Anterior cingulate cortex (tissue), 58 donors: ENCODE measurements around the gene LCA5.
"Not testable (repeated sequence)": the region's sequence is repeated elsewhere in the genome, so short reads cannot be mapped to it uniquely, and the experiment has no call there.

Experiments used
- DNase-seq, 58 donors: peaks; one replicate each; lab custom pipeline; 2025; lab: John Stamatoyannopoulos, UW

Gene LCA5

DNA sequence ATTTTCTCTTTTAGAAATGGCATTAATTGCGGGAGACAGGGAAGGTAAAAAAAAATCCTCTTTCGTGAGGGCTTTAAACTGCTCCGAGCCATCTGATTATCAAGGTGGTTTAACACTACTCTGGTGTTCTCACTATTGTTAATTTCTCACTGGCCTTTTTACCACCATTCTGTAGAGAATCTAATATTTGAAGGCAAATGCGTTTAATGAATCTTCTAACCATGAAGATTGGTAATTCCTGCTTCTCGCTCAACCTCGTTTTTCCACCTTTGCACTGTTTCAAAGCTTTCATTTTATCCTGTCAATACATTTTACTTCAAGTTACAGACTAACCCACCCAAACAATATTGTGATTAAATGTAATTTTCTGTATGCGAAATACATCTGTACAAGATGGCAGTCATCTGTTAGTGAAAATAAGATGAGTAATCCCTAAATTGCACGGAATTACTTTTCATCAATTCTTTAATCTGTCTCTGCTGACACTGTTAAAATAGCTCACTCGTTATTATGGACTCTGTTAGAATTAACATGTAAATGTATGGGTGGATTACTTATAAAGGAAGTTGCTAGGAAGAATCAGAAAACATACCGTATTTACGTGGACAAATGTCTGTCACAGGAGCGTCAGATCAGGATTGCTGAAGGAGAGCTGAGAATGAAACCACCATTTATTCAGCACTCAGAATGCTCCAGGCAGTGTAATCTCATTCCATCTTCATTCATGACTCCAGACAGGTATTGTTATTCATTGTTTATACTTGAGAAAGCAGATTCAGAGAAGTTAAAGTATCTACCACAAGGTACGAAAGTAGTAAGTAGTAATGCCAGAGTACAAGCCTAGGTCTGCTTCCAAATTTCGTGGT, 1.1 kb upstream of the LCA5 start:
- peak in 1 of 58 donors; percentile 12 for DNase-seq

DNA sequence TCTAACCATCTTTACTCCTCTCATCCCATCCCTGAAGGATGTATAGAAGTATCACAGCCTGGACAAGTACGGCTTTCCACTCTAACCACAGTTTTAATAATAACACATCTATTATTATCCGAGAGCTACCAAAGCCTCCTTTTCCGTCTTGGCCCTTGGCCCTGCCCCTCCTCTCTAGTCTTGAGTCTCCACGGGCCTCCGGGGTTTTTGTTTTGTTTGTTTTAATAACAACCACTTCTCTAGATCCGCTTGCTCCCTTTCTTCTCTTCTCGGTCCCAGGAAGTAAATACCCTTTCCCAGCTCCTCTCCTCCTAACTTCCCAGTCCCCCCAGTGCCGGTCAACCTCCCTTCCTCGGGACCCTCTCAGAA, 661 bp downstream of the LCA5 start:
- peak in 10 of 58 donors; percentile 15 to 54 (median 36) for DNase-seq

DNA sequence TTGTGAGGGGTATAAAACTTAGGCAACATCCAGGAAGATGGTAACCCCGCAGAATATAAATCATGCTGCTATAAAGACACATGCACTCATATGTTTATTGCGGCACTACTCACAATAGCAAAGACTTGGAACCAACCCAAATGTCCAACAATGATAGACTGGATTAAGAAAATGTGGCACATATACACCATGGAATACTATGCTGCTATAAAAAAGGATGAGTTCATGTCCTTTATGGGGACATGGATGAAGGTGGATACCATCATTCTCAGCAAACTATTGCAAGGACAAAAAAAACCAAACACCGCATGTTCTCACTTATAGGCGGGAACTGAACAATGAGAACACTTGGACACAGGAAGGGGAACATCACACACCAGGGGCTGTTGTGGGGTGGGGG, 7.7 kb downstream of the LCA5 start:
- DNase-seq: not testable (repeated sequence)

DNA sequence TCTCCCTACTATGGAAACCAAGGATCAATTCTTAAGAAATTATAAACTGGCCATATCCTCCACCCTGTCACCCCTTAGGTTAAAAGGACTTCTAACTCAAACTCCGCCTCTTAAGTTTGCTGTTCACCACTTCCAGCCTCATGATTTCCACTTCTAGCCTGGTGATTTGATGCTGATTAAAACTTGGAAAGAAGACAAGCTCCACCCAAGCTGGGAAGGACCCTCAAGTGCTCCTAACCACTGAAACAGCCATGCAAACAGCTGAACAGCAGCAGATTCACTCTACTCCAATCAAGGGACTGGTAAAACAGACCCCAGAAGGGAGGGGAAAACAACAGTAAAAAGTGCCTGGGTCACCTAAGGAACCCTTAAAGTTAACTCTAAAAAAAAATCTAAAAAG, 10.3 kb downstream of the LCA5 start:
- DNase-seq: no peak

DNA sequence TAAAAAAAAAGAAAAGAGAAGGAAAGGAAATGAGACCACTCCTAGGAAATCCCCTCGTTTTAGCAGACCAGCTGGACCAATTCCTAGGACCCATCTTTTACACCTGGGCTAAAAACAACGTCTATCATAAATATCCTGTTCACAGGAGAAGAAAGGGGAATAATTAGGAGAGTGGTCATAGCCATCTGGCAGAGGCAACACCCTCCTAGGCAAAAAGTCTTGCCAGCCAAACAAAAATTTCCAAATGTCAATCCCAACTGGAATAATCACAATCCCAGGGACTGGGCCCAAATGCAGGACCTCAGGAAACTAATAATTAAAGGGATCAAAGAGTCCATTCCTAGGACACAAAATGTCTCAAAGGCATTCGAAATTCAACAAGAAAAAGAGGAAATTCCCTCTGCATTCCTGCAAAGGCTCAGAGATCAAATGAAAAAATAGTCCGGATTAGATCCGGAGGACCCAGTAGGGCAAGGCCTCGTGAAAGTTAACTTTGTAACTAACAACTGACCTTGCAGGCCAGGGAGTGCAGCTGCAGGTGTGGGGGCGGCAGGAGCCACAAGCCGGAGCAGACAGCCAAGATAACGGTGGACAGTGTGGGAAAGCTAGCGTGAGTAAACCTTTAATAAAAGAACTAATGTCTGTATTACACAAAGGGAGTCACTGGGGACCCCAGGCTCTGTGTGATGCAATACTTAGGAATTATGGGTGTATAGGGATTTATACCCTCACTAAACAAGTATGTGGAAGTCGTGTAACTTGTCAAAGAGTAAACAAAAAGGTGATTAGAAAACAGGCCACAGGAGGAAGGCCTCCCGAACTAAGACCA, 11.7 kb downstream of the LCA5 start:
- DNase-seq: no peak

DNA sequence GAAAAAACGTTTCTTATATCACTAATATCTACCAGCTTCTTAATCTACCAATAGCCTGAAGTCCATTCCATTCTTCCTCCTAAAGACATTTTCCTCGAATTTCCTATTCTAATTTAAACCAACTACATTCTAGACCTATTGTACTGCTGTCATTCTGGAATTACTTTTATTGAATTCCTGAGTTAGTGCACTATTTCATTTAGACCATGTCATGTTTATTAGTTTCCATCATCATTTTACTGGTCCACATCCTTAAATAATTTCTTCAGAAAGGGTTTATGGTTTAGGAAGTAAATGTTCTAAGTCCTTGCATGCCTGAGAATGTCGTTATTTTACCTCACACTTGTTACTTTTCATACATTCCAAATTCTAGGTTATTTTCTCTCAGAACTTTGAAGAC, 13.2 kb downstream of the LCA5 start:
- DNase-seq: no peak

DNA sequence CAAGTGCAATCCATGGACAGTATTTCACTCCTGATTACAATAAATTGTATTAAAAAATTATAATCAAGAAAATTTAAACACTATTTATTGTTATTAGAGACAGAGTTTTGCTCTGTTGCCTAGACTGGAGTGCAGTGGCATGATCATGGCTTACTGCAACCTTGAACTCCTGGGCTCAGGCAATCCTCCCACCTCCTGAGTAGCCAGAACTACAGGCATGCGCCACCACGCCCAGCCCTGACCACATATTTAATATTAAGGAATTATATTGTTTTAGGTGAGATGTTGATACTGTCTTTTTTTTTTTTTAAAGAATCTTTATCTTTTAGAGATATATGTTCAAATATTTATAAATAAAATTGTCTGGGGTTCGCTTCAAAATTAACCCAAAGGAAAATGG, 14.6 kb downstream of the LCA5 start:
- DNase-seq: no peak

DNA sequence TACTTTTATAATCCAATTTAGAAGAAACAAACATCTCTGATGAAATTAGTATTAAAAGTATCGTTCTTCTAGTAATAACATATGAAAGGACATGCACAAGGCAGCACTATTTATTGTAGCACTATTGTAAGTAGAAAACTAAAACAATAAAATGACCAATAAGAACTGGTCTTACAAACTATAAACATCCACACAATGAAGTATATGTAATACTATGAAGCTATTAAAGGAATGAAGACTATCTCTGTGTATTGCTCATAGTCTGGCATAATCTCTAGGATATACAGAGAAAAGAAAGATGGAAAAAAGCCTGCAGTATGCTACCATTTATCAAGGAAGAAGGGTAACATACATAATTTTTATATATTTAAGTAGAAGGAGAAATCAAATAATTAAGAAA, 16.7 kb downstream of the LCA5 start:
- no peak for DNase-seq

DNA sequence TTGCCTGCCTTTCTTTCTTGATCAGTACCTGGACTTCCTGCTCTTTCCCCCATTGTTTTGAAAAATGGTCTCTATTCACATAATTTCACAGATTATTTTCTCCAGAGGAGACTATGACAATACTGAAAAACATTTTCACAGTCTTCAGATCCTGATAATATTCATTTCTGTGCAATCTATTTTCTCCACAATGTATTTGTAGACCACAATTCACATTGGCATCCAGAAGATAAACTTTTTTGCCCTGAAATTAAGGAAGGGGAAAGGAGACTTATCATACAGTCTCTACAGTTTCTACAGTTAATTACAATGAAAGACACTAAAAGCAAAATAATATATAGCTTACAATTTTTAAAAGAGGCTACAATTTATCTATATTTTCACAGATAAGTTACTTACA, 18.4 kb downstream of the LCA5 start:
- DNase-seq: no peak

DNA sequence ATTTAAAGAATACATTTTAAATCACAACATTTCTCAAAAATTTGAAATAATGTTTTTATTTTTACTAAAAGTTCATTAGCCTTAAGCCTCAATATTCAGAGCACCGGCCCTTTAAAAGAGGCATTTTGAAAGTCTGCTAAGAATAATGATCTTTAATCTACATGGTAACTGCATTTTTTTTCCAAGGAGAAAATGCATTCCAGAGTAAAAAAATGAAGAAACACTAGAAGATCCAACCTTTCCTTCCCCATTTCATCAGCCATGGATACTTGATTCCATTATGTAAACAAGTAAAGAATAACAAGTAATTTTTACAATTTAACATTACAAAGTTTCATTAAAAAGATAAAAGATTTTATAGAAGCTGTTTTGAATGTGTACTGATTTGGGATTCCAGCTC, 21.8 kb downstream of the LCA5 start:
- no peak for DNase-seq

DNA sequence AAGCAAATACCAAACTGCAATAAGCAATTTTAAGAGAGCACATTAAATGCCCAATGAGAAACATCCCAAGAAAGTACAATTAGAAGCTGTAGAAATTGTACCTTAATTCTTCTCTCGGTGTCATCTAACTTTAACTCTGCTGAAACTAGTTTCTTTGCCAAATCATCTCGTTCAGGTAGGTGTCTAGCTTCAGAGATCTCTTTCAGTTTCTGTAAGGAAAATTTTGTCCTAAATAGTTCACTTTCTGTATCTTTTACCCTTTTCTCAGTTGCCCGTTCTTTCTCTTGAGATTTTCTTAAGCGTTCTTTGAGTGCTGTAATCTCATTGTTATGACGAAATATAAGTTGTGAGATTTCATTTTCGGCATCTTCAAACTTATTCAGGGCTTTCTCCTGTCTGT, 24.1 kb downstream of the LCA5 start:
- no peak for DNase-seq

DNA sequence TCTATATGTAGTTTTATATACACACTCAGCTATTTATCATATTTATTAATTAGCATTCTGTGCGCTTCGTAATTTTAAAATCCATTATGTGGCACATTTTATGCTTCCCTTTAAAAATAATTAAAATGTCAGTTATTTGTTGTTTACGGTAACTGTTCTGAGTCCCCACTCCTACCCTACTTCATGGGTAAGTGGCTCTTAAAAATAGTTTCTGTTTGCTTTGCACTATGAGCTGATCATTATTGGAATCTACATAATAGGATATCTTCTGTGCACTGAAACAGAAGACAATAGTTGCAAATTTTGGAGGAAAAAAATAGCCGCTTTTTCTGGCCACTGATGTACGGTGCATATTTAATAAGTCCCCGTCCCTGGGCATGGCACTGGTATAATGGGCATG, 25.2 kb downstream of the LCA5 start:
- no peak for DNase-seq

DNA sequence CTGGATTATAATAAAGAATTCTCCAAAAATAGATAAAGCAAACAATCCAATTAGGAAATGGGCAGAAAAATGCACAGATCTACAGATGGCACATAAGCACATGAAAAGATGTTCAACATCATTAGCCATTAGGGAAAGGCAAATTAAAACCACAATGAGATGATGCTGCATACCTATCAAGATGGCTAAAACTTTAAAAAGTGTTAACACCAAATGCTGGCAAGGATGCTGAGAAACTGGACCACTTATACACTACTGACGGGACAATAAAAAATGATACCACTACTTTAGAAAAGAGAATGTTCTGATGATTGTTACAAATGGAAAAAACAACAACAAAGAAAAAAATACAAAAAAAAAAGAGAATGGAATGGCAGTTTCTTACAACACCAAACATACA, 26.5 kb downstream of the LCA5 start:
- no peak for DNase-seq

DNA sequence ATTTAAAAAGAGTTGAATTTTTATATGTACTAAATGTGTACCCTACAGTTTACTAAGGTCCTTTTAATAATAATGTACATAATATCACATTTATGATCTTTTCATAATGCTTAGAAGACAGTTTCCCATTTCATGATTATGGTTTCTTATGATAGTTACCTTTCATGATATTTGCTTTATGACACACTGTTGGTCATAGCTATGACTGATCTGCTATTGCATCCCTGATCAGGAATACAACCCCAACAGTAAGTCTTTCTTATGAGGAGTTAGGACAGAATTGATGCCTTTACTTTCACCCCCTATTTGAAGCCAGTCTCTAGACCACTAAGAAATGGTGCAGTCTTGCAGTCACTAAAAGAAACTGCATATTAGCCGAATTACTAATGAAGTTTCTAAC, 31.0 kb downstream of the LCA5 start:
- no peak for DNase-seq

DNA sequence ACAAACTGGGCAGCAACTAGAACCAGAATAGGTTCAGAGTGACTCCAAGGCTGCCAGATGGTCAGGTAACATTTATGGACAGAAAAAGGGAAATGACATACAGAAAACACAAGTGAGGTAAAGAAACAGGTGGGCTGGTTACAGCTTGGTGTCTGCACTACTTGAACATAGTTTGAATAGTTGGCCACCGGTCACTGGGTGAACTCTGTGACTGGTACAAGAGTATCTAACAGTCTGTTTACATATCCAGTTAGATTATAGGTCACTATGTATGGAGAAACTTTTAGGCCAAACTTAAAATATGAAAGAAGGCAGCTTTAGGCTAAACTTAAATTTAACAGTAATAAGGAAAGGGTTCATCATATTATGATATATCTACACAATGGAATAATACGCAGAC, 32.9 kb downstream of the LCA5 start:
- DNase-seq: no peak

DNA sequence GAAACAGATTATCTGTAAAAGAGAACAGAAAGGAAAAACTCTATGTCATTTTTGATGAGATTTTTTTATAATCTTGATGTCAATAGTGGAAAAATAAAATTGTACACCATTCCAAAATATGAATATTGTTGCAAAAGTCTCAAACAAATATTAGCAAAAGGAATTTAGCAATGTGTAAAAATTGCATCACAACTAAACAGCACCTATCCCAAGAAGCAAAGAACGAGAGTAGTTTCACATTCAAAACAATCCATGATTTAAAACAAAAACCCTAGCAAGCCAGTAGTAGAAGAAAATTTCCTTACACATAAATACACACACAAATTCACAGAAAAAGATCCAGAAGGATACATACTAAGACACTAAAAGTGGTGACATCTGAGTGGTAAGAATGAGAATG, 38.4 kb downstream of the LCA5 start:
- no peak for DNase-seq

DNA sequence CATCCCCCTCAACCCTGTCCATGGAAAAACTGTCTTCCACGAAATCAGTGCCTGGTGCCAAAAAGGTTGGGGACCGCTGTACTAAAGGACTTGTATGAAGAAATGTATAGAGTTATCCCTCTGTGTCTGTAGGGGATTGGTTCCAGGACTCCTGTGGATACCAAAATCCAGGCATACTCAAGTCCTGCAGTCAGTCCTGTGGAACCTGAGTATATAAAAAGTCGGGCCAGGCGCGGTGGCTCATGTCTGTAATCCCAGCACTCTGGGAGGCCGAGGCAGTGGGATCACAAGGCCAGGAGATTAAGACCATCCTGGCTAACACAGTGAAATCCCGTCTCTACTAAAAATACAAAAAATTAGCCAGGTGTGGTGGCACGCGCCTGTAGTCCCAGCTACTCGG, 42.0 kb downstream of the LCA5 start:
- no peak for DNase-seq

DNA sequence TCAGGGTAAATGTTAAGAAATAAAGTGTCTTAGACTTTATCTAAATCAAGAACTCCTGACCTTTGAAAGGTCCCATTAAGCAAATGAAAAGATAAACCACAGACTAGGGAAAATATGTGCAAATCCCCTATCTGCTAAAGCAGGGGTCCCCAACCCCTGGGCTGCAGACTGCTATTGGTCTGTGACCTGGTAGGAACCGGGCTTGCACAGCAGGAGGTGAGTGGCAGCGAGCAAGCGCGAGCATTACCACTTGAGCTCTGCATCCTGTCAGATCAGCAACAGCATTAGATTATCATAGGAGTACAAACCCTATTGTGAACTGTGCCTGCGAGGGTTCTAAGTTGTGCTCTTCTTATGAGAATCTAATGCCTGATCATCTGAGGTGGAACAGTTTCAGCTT, 42.4 kb downstream of the LCA5 start:
- no peak for DNase-seq

DNA sequence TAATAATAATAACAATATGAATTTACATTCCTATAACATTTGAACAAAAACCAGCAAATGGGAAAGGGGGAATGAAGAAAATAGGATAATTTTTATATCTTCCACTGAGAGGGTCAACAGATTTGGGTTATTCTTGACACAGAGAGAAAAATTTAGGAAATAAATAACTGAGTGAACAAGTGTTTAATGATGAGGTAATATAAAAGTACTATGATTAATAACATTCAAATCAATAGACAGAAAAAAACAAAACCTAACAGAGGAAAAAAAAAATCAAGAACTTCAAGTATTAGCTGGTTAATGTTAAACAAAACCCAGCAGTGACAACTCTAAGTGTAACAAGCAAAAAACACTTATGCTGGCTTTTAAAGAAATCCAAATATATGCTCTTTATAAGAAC, 66.5 kb downstream of the LCA5 start:
- DNase-seq: no peak

DNA sequence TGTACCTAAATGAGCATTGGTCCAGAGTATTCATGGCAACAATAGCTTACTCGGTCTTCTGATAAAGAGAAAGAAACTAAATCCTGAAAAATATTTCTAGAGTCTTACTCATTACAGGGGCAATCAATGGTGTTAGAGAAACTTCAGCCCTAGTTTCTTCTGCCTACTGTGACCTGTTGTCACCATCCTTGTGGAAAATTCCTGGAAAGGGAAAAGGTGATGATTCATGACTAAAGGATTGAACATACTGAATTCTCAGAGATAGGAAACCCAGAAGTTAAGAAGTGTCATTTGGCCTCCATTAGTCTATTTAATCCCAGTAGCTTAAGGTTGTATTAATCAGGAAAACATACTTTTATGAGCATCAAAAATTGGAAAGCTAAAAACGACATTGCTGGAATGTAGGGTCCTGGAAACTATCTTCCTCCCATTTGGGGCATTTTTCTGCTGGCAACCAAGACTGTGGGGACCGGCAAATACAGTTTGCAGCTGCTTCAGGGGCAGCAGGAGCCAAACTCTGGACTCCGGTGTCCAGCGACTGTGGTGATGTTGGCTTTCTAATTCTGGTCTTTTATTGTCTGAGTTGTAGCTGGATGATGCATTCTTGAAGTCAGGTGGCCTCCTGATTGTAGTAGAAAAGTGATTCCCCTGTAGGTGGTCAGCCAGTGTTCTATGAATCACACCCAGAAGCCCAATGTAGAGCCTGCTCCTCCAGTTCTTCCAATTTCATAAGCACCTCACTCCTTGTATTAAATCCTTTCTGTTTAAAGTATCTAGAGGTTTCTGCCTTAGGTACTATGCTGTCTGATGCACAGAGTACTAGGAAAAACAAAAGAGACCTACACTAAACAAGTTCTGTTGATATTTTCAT, 67.6 kb downstream of the LCA5 start:
- no peak for DNase-seq

DNA sequence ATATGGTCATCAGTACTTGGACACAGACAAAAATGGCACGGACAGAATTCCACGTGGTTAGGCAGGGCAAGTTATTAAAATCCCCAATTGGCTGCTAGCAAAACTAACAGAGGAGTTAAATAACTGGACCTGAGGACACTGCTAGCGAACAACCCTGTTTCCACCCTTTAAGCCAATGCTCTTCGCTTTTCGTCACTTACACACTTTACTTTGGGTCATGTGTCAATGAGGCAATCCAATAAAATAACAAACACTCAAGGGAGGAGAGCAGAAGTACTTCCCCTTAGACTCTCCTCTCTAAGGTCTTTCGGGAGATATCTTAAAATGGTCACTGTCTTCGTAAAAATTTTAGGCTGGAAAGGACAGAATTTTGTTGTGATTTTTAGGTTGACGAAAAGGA, 68.6 kb downstream of the LCA5 start:
- DNase-seq: no peak
